Measurements from ENCODE around the gene NCBP2.
"Not testable (repeated sequence)": the region's sequence is repeated elsewhere in the genome, so short reads cannot be mapped to it uniquely, and the experiment has no call there.

NCBP2 gene

DNA sequence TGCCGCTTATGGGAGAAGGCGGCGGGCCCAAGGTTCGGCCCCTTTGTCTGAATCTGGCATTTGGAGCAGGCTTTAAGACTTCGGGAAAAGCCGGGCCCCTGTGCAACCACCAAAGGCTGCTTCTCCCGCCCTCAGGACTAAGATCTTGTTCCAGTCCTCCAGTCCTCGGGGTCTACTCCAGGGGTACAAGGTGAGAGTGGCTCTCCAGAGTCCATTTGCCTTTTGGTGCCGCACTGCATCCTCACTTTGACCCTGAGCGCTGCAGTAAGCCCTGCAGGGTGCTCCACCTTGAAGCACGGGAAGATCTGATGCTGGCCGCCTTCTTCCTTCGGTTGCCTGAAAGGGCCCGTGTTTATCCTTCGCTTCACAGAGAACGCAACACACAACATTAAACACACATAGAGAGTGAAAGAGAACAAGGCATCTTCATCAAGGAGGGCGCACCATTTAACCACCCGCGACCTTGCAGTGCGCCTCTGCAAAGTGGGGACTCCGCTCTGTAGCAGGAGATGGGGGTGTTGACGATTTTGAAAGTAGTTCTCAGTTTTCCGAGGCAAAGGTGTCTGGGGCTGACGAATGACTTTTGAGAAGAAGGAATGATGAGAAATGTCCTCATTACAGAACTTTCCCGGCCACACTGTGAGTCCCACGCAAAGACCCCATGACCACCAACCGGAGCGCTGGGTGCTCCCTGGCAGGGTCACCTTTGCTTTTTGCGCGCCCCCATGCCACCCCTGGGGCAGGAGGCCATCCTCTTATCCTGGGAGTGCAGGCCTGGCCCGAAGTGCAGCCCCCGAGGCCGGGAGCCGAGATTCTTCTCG, 25.3 kb upstream of the NCBP2 start:
- DNase-seq, result no peak

DNA sequence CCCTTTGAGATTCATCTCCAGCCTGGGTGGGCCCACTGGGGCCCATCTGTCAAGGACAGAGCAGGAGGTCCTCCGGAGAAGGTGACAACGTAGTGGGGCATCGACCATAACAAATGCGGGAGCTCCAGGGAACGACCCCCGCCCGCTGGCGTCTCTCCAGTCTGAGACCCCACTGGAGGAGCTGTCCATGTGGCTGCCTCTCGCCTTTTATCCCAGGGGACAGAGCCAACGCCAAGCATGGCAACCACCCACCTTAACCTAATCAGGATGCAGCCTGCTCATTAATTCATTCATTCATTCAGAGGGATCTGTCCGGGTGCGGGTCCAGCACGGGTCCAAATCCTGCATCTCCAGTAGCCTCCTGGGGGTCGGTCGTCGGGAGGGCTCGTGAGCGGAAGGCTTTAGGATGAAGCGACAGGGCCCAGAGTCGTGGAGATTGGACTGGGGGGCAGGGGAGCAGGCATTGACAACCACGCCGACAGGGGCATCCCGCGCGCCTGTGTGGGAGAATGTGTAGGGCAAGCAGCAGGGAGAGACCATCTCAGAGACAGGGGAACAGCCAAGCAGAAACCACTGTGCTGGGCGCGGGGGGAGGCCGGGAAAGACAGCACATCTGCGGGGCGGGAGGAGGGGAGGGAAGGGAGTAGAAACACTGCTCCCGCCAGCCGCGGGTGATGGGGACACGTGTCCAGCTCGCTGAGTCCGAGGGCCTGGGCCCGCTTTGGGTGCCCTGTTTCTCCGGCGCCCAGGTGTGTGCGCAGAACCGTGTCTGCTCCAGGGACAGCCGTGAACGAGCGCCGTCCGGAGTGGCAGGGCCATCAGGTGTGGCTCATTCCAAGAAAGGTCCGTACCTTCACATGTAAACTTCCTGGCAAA, 24.4 kb upstream of the NCBP2 start:
- no peak for DNase-seq

DNA sequence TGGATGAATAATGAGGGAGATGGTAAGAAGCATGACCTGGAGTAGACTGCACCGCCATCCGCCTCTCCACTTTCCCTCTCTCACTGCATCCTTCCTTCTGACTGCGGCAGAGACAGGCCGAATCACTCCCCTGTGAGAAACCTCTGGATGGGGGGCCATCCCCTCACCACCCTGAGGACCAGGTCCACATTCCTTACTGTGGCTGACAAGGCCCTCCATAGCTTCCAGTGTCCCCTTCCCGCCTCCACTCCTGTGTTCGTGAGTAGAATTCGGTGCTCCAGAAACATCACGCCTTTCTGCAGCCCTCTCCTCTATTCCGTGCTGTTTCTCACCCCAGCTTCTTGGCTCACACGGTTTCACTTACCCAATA, 23.5 kb upstream of the NCBP2 start:
- no peak for DNase-seq

DNA sequence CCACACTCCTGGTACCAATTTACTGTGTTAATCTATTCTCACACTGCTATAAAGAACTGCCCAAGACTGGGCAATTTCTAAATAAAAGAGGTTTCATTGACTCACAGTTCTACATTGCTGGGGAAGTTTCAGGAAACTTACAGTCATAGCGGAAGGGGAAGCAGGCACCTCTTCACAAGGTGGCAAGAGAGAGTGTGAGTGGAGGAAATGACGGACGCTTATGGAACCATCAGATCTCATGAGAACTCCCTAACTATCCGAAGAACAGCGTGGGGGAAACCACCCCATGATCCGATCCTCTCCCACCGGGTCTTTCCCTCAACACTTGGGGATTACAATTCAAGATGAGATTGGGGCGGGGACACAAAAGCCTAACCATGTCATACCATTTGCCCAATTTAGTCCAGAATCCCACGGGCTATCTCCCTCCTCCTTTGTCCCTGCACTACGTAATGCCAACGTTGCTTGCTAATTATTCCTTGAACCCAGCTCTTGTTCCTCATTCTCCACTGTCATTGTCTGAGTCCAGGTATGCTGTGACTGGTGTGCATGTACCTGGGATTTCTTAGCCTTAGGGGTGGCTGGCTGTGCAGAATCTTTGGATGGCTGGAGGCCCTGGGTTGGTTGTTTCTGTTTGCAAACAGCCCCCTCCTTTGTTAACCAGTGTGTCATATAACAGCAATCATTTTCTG, 22.9 kb upstream of the NCBP2 start:
- DNase-seq, result no peak

DNA sequence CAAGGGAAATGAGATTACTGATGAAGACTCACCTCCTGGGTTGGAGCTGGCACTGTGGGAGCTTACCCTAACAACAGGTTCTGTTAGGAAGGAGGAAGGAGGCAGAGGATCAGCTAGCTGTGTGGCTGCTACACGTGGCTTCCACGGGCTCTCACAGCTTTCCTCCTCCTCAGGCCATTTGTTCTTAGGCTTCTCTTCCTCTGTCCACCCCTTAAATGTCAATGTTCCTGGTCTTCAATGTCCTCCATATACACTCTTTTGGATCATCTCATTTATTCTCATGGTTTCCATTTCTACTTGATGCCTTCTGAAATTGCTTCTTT, 21.3 kb upstream of the NCBP2 start:
- DNase-seq, result no peak

DNA sequence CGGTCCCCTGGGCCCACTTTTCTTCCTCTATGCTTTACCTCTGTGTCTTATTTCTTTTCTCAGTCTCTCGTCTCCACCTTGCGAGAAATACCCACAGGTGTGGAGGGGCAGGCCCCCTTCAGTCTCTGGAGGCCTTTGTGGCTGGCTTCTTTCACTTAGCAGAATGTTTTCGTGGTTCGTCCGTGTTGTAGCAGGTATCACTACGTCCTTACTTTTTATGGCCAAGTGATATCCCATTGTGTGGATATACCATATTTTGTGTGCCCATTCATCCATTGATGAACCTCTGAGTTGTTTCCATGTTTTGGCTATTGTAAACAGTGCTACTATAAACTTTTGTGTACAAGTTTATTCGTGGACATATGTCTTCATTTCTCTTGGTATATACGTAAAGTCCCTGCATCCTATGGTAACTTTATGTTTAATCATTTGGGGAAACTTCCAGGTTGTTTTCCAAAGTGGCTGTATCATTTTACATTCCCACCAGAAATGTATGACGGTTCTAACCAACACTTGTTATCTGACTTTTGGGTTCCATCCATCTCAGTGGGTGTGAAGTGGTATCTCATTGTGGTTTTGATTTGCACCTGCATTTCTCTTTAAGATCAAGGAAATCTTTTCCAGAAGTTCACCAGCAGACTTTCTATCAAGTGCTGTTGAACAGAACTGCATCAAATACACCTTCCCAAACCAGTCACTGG, 20.8 kb upstream of the NCBP2 start:
- DNase-seq, result no peak

DNA sequence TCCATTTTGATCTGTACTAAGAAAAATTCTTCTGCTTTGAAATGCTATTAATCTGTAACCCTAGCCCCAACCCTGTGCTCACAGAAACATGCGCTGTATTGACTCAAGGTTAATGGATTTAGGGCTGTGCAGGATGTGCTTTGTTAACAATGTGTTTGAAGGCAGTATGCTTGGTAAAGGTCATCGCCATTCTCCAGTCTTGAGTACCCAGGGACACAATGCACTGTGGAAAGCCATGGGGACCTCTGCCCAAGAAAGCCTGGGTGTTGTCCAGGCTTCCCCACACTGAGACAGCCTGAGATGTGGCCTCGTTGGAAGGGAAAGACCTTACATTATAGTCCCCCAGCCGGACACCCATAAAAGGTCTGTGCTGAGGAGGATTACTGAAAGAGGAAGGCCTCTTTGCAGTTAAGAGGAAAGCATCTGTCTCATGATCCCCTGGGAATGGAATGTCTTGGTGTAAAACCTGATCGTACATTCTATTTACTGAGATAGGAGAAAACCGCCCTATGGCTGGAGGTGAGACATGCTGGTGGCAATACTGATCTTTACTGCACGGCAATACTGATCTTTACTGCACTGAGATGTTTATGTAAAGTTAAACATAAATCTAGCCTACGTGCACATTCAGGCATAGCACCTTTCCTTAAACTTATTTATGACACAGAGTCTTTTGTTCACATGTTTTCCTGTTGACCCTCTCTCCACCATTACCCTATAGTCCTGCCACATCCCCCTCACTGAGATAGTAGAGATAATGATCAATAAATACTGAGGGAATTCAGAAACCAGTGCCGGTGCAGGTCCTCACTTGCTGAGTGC, 20.0 kb upstream of the NCBP2 start:
- no peak for DNase-seq

DNA sequence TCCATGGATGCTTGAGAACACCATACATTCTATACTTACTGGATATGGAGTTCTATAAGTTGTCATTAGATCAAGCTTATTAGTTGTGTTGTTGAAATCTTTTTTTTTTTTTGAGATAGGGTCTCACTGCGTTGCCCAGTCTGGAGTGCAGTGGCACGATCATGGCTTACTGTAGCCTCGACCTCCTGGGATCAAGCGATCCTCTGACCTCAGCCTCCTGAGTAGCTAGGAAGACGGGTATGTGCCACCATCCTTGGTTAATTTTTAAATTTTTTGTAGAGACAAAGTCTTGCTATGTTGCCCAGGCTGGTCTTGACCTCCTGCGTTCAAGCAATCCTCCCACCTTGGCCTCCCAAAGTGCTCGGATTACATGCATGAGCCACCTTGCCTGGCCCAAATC, 12.5 kb upstream of the NCBP2 start:
- no peak for DNase-seq

DNA sequence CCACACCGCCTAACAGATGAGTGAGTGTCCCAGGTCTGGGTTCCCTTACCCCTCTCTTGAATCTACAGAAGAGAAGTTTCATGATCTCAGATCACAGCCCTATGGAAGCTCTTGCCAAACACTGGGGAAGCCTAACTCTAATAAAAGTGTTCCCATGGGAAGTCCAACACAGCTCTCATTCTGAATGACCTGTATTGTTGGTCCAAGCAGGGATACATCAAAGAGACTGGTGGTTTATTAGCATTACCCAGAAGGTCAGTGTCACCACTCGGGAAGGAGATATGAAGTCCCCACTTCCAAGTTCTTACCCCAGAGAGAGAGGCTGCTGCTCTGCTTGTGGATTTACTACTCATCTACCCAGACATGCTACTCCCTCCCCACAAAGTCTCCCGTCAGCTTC, 9.0 kb upstream of the NCBP2 start:
- no peak for DNase-seq

DNA sequence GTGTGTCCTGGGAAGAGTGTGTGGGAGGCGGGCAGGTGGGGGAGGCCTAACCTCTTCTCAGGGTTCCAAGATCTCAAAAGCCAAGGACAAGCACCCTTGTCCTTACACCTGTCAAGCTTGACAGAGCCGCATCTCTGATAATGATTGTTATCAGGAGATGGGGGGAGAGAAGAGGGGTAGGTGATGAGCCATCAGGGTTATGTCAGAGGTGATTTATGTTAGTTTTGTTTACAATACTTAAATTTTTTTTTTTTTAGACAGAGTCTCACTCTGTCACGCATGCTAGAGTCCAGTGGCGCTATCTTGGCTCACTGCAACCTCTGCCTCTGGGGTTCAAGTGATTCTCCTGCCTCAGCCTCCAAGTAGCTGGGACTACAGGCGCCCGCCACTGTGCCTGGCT, 7.4 kb upstream of the NCBP2 start:
- no peak for DNase-seq

DNA sequence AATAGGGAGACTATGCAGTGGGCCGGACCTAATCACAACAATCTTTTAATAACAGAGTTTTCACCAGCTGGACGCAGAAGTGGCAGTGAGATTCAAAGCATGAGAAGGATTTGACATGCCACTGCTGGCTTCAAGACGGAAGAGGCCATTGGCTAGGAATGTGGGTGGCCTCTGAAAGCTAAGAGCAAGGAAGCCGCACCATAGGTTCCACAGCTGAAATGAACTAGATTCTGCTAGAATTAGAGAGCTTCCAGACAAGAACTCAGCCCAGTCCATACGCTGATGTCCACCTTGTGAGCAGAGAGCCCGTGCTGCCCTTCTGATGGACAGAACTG, 6.9 kb upstream of the NCBP2 start:
- DNase-seq, result no peak

DNA sequence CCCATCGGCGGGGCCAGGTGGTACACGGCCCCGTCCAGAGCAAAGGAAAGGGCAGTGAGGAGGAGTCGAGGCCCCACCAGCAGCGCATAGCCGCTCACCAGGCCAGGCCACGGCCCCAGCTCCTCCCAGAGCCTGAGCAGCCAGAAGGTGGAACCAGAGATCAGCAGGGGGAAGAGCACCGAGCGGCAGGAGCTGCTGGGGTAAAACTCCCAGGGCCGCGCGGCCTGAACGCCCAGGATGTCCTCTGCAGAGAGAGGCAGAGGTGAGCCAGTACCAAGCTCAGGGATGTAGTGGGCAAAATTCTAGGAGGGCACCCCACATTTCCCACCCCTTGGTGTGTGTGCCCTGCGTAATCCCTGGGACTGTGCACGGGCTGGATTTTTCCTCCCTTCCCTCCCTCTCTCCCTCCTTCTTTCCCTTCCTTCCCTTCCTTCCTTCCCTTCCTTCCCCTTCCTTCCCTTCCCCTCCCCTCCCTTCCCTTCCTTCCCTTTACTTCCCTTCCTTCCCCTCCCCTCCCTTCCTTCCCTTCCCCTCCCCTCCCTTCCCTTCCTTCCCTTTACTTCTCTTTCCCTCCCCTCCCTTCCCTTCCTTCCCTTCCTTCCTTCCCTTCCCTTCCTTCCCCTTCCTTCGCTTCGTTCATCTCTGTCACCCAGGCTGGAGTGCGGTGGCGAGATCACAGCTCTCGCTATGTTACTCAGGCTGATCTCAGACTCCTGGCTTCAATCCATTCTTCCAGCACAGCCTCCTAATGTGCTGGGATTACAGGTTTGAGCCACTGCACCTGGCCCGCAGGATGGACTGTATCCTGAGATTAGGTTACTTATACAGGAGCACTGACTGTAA, 6.3 kb upstream of the NCBP2 start:
- DNase-seq, result no peak

DNA sequence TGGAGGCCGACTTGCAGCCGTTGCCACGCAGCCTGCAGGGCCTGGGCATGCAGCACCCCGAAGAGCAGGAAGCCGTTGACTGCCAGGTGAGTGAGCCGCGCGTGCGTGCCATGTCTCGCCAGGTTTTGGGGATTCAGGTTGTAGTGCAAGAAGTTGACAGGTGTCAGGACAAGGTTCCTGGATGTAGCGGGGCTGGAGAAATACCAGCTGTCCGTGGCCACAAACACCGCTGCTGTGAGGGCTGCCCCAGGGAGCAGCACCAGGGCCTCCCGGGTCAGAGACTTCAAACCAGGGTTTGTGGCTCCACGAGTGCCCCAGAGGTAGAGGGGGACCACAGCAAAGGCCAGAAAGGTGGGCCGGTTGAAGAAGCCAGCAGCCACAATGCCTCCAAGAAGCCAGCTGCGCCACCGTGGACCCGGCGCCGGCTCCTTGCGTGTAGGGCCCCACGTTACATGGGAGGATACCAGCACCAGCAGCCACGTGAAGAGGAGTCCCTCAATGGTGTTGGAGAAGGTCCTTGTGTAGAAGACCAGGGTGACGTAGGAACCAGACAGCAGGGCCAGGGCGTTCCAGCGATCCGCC, 5.6 kb upstream of the NCBP2 start:
- no peak for DNase-seq

DNA sequence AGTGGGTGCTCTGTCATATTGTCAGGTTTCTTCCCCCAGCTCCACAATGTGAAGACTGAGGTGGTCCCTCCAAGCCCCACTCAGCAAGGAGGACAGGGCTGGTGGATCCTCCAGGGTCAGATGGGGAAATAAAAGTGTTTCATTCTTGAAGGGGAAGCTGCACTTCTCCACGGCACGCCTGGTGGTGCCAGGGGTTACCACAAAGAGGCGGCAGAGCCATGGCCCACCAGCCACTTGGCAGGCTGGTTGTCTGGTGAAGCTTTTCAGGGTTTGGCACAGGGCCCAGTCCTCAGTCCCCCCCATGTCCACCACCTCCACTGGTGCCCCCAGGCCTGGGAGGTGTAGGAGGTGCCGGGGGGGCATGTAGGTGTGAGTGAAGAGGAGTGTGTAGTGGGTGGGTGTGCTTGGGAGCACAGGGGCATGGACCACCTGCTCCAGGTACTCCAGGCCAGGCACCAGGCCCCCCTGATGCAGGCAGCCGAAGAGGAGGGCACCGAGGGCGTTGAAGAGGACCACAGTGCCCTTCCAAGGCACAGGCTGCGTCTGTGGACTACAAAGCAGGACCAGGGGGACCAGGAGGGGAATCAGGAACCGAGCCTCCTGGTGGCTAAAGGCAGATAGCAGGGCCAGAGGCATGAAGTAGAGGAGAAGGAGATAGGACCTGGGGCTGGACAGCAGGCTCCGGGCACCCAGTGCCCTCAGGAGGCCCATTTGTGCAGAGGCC, 5.0 kb upstream of the NCBP2 start:
- DNase-seq, result no peak

DNA sequence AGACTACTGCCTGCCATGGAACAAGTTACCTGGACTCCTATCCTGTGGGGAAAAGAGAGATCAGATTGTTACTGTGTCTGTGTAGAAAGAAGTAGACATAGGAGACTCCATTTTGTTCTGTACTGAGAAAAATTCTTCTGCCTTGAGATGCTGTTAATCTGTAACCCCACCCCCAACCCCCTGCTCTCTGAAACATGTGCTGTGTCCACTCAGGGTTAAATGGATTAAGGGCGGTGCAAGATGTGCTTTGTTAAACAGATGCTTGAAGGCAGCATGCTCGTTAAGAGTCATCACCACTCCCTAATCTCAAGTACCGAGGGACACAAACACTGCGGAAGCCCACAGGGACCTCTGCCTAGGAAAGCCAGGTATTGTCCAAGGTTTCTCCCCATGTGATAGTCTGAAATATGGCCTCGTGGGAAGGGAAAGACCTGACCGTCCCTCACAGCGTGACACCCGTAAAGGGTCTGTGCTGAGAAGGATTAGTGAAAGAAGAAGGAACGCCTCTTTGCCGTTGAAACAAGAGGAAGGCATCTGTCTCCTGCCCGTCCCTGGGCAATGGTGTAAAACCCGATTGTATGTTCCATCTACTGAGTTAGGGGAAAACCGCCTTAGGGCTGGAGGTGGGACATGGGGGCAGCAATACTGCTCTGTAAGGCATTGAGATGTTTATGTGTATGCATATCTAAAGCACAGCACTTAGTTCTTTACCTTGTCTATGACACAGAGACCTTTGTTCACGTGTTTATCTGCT, 1.9 kb upstream of the NCBP2 start:
- not testable (repeated sequence) for DNase-seq

DNA sequence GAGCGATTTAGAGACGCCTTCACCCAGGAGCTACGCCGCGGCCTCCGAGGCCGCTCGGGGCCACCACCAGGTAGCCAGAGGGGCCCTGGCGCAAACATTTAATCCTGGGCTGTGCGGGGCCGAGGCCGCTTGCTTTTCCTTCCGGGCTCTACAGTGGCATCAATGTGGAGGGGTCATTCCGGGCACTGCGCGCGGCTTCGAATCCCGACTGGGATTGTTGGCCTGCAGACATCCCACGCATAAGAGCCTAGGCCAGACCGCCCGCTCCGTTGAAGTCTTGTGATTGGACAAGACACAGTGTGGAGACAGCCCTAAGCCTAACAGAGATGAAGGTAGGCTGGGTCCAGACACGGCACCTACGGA, 568 bp upstream of the NCBP2 start:
- no peak for DNase-seq

DNA sequence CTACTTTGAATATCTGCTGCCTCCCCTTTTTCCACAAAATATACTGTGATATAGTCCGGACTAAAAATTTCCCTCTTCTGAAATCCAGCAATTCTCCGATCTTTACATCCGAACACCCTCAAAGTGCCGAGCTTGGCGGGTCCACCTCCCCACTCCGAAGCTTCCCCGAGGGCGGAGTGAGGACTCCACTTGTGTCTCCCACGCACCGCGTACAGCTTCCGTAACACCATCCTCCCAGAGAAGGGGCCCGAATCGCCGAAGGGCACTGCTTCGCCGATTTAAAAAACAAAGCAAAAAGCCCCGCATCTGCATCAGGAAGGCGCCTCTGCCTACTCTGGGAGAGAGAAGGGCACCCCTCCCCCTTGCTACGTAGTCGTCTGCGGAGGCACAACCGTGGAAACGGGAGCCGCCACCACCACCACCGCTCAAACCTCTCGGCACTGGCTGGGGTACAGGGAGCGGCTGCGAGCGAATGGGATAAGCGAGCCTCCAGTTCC, 551 bp downstream of the NCBP2 start:
- peak; percentile 44 to 54 for DNase-seq

DNA sequence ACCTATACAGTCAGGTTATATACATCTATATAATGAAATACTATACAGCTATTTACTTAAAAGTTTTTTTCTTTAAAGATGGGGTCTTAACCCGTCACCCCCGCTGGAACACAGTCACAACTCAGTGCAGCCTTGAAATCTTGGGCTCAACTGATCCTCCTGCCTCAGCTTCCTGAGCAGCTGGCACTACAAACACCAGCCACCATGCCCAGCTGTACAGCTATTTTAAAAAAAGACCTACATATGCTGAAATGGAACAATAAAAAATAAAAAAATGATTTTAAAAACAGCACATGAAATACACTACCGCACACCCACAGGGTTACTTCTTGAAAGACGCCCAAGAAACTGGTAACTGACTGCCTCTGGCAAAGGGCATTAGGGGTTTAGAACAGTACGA, 3.8 kb downstream of the NCBP2 start:
- no peak for DNase-seq

DNA sequence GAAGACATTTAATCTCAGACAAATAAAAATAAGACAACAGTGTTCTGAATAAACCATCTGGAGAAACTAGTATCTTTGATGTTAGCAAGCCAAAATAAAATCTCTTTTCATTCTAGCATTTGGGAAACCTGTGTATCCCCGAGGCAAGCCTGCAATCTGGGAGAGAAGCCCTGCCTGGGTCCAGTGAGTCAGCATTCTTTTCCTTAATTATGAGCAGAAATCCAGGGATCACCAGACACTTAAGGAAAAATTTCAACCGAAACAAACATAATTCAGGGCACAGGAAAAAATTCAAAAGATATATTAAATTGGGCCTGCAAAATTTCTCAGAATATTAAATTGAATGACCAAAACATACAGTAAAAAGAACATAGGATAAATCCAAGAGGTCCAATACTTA, 4.2 kb downstream of the NCBP2 start:
- no peak for DNase-seq

DNA sequence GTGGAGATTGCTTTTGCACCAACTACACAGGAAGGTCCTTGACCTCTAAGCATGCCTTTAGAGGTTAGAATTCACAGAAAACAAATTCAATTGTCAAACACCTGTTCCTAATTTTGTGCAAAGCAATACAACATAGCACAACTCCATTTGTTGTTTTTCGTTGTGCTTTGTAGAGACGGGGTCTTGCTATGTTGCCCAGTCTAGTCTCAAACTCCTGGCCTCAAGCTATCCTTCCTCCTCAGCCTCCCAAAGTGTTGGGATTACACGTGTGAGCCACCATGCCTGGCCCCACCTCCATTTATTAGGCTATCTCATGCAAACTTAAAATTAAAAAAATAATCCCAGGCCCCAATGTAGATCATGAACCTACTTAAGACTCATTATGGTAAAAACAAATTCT, 6.0 kb downstream of the NCBP2 start:
- DNase-seq, result no peak

Data from AML-193 (cell line).